GM19463 (cell line): ENCODE data around the gene FAM151B.
"Not testable (repeated sequence)": the region's sequence is repeated elsewhere in the genome, so short reads cannot be mapped to it uniquely, and the experiment has no call there.

Experiments
- ATAC-seq: cut with Tn5 transposase; IDR thresholded peaks from one replicate; pipeline ENCODE4 v1.9.1; 2021; ENCODE audit warnings: mild to moderate bottlenecking, moderate library complexity; ENCODE audit not compliant: unreplicated experiment

Gene FAM151B, protein sequence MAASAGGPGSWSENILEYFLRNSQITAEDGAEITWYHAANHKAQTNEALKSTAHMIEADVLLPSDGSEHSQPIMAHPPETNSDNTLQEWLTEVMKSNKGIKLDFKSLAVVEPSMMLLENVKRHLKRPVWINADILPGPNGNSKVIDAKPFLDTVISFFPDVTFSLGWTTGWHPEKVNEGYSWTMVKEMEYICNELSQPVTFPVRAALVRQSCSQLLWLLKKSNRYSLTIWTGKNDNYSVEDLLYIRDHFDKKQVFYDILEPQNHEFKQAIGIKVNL

DNA sequence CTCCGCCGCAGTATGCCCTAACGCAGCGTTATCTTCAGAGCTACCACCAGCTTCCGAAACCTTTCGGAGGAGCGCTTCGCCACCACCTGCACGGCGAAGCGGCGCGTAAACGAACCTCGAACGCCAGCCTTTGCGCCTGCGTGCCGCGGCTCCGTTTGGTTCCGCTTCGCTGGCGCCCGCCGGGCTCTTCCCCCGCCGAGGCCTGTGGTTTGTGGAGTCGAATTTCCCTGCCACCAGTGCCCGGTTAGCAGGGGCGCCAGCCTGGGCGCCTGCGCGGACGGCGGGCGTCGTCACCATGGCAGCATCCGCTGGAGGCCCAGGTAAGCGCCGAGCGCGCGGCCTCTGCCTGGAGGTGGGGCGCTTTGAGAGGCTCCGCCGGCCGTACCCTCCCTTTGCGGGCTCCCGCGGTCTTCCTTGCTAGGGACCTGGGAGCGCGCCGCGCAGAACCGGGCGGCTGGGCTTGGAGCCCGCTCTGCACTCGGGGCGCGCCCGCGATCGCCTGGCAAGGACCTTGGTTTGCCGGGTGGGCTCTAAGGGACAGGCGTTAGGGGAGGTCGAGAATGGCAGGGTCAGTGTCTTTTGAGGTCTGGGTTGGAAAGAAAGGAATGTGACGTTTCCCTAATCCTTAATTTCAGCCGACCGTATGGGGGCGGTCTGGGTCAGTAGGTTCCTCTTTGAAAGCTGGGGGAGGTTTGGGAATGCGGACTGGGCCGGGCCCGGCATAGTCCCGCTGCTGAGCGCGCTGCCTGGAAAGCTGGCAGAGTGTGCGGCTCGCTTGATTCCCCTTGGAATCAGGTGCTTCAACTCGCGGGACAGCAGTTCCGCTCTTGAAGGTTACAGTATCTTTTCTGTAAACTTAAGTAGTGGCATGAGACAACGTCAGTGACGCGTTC, at the start of gene FAM151B:
Gene FAM151B, plus strand, starts transcription at position 272 of the 893 bp plus-strand sequence. Its CDS starts 24 bp downstream, at position 296.
- peak; percentile 94 for ATAC-seq

DNA sequence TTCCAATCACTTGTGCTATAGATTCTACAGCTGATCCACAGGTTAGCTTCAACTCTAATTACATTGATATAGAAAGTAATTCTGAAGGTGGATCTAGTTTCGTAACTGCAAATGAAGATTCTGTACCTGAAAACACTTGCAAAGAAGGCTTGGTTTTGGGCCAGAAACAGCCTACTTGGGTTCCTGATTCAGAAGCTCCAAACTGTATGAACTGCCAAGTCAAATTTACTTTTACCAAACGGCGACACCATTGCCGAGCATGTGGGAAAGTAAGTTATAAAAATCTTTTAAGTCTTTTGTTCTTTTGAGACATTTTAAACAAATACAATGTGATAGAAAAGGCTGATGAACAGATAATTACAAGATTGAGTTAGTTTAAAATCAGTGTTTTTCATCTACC, 49.2 kb upstream of the FAM151B start:
- no peak for ATAC-seq

DNA sequence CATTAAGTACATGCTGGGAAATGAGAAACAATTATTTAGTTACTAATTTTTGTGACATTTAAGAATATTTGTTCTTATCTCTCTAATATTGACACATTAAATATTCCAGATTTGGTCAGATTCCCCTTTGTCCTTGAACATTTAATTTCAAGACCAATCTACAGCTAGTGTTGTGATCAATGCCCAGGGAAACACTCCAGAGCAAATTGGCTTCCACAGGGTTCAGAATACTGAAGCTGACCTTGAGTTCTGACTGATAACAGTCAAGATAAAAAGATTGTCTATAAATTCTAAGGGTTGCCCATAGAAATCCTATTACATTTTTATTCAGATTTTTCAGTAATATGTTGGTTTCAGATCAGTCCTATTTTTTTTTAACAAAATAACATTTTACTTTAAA, 48.7 kb upstream of the FAM151B start:
- ATAC-seq: no peak

DNA sequence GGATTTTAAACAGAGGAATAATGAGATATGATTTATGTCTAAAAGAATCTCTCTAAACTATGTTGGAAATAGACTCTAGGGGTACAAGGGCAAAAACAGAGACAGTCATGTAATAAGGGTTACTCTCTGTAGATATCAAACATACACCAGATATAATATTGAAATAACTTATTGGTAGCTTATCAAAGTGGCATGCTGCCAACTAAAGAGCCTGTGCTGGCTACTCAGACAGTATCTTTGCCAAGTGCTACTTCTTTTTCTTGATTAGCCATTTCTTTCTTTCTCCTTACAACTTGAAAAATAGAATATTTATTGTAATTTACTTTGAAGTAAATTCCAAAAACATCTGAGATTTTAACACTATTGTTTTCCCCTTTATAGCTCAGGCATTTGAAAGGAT, 45.2 kb upstream of the FAM151B start:
- no peak for ATAC-seq

DNA sequence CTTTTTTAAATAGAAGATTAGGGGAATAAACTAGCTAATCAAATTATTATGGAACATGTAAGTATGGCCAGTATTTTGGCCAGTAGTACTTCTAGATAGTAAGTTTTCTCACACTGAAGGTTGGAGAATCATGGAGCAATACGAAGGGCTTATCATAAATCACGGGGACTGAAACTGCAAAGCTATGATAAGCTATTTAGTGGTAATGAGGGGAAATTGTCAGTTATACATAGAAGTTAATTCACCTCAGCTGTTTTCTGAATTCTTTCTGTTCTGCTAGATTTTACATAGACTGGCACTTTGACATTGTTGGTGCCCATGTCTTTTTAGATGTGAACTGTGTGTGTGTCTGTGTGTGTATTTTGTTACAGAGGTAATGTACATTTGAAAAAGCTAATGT, 34.5 kb upstream of the FAM151B start:
- ATAC-seq: no peak

DNA sequence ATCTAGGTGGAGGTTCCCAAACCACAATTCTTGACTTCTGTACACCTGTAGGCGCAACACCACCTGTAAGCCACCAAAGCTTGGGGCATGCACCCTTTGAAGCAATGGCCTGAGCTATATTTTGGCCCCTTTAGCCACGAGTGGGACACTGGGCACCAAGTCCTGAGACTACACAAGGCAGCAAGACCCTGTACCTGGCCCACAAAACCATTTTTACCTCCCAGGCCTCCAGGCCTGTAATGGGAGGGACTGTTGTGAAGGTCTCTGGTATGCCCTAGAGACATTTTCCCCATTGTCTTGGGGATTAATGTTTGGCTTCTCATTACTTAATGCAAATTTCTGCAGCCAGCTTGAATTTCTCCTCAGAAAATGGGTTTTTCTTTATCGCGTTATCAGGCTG, 24.6 kb upstream of the FAM151B start:
- no peak for ATAC-seq

DNA sequence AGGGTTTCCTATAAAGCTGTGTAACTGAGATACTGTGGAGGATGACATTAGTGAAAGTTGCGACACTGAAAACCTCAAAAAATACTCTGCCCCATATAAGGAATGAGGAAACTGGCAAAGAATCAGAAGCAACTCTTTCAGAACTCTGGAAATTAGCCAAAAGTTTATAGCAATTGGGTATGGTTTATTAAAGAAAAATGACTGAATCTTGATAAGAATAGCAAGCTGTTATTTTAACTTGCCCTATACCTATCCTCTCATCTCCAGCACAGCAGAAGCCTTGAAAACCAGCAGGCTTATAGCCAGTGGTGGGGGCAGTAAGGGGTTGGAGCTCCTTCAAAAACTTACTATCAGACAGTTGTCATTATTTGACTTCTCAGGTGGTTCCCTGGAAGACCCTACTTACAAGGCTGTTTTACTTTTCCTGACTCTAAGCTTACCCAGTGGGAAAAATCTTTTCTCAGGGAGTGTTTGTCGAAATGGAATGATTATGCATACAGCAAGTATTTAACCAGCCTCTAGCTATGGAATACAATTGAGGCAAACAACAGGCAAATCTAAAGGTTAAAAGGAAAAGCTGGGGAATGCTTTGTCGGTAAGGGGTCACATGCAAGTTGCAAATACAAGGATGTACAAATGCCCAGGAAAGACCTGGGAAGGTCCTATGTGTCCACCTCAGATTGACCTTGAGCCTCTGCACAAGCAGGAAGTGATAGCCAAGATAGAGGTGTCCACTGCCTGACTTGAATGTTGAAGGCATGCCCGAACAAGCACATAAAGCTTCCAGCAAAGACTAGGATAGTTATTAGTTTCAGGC, 21.0 kb upstream of the FAM151B start:
- no peak for ATAC-seq

DNA sequence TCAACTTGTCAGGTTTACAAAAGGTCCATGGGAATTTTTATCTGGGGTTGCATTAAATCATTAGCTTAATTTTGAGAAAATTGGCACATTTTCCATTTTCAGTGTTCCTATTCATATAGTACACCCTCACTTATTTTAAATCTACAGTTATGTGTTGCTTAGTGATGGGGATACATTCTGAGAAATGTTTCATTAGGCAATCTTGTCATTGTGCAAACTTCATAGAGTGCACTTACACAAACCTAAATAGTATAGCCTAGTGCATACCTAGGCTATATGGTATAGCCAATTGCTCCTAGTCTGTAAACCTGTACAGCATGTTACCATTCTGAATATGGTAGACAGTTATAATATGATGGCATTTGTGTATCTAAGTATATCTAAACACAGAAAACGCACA, 19.8 kb upstream of the FAM151B start:
- ATAC-seq: no peak

DNA sequence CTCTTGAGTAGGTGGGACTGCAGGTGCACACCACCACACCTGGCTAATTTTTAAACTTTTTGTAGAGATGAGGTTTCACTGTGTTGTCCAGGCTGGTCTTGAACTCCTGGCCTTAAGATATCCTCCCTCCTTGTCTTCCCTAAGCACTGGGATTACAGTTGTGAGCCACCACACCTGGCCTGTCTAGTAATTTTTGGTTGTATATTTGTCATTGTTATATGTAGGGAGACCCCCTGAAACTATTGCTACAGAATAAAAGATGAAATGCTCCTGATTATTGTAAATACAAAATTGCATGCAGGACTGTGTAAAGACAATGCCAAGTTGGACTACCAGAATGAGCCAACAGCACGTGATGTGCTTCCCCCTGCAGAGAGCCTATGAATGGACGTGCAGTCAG, 17.3 kb upstream of the FAM151B start:
- not testable (repeated sequence) for ATAC-seq

DNA sequence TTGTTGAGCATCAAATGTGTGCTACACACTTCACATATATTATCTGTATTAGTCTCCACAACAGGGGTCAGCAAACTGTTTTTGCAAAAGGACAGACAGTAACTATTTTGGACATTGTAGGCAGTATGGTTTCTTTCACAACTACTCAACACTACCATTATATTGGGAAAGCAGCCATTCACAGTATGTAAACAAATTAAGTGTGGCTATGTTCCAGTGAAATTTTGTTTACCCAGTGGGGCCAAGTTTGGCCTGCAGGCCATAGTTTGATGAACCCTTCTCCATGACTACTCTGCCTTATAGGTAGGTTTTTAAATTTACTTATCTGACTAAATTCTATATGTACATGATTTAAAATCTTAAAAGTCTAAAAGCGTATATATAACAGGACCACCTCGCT, 13.0 kb upstream of the FAM151B start:
- no peak for ATAC-seq

DNA sequence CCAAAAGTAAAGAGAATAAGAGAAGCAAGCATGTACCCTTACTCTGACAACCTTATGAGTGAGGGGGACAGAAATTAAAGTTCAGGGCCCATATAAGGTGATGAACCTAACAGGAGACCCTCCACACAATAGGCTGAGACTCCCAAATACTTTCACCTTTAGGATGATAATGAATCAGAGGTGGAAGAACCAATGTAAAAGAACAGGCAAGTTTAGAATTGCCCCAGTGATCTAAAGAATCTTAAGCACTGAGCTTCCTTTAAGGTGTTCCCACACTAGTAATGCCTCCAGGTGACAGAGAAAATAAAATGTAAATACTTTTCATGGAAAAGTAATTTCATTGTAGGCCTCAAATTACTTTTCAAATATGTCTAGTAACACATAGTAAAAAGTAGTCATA, 8.2 kb upstream of the FAM151B start:
- ATAC-seq: no peak

DNA sequence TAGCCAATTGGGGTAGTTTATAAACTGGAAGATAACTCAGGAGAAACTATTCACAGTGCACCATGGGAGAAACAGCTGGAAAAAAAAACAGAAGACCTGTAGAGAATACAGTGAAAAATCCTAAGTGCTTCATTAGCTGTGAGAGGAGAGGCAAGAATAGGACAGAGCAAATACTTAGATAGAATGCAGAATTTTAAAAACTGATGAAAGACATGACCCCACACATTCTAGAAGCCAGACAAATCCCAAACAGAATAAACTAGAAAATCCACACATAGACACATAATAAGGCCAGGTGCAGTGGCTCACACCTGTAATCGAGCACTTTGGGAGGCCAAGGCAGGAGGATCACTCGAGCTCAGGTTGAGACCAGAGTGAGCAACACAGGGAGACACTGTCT, 7.5 kb upstream of the FAM151B start:
- no peak for ATAC-seq

DNA sequence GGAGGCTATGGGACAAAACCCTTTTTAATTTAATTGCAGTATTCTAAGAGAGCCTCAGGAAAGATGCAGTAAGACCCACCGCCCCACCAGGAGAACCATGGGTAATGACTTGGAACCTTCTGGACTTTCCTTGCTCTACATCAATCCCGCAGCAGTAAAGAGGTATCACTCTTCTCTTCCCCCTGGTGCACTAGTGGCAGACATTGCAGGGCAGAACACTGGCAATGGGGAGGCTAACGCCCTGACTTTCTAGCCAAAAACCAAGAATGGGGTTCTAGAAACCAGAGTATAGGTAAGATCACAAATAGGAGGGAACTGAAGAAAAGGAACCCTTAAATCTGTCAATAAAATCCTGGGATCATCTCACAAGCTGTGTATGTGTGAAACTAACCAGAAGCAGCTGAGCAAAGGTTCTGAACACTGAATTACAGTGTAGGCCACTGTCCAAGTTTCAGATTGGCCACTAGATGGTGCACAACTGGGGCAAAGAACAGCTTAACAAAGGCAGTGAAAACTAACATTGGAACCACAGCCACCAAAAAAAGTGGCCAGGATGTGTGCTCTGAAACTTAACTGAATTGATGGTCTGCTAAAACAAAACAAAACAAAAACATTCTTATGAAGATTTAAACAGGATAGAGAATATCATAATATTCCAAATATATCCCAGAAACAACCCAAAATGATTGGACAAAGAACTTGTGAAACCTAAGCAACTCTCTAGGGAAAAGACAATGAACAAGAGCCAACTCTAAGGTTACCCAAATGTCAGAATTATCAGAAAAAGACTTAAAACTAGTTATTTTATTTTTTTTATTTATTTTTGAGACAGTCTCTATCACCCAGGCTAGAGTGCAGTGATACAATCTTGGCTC, 6.6 kb upstream of the FAM151B start:
- ATAC-seq: peak; percentile 50

DNA sequence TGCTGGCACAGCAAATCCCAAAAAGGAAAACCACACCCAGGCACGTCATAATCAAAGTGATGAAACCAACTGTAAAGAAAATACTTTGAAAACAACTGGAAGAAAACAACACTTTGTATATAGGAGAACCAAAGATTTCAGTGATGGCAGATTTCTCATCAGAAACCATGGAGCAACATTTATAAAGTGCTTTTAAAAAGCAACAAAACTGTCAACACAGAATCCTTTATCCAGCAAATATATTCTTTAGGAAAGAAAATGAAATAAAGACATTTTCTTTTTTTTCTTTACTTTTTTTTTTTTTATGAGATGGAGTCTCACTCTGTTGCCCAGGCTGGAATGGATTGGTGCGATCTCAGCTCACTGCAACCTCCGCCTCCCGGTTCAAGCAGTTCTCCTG, 5.3 kb upstream of the FAM151B start:
- no peak for ATAC-seq

DNA sequence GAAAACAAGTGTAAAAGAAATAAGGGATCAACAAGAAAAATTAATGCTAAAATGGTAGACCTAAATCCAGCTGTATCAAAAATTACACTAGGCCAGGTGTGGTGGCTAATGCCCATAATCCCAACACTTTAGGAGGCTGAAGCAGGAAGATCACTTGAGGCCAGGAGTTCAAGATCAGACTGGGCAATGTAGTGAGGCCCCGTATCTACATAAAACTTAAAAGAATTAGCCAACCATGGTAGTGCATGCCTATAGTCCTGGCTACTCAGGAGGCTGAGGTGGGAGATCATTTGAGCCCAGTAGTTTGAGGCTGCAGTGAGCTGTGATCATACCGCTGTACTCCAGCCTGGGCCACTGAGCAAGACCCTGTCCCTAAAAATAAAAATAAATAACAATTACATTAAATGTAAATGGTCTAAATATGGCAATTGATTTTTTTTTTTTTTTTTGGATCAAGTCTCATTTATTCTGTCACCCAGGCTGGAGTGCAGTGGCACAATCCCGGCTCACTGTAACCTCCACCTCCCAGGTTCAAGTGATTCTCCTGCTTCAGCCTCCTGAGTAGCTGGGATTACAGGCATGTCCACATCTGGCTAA, 4.2 kb upstream of the FAM151B start:
- ATAC-seq: no peak

DNA sequence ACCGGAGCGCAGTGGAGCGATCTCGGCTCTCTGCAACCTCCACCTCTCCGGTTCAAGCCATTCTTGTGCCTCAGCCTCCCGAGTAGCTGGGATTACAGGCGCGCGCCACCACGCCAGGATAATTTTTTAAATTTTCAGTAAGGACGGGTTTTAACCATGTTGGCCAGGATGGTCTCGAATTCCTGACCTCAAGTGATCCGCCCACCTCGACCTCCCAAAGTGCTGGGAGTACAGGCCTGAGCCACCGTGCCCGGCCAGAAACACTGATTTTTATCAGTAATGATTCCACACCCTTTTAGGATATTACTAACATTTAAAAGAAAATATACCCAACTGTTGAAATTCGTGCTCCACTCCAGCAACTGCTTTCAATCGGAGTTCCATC, 464 bp upstream of the FAM151B start:
- no peak for ATAC-seq

DNA sequence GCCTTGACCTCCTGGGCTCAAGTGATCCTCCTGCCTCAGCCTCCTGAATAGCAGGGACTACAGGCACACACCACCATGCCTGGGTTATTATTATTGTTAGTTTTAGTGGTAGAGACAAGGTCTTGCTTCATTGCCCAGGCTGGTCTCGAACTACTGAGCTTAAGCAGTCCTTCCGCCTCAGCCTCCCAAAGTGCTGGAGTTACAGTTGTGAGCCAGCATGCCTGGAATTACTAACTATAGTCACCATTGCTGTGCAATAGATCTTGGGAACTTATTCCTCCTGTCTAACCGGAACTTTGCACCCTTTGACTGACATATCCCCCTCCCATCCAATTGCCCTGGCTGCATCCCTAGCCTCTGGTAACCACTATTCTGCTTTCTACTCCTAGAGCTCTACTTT, 3.4 kb downstream of the FAM151B start:
- ATAC-seq: no peak

DNA sequence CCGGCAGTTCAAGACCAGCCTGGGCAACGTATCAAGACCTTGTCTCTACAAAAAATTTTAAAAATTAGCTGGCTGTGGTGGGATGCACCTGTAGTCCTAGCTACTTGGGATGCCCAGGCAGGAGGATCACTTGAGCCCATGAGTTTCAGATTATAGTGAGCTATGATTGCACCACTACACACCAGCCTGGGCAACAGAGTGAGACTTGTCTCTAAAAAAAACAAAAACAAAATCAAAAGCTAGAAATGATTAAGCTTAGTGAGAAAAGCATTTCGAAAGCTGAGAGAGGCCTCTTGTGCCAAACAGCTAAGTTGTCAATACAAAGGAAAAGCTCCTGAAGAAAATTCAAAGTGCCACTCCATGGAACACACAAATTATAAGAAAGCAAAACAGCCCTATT, 4.8 kb downstream of the FAM151B start:
- ATAC-seq: no peak

DNA sequence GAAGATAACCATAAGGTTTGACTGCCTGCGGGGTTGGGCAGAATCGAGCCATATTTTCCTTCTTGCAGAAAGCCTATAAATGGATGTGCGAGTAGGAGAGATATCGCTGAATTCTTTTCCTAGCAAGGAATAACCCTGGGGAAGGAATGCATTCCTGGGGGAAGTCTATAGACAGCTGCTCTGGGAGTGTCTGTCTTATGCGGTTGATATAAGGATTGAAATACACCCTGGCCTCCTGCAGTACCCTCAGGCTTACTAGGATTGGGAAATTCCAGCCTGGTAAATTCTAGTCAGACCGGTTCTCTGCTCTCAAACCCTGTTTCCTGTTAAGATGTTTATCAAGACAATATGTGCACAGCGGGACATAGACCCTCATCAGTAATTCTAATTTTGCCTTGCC, 5.5 kb downstream of the FAM151B start:
- ATAC-seq: not testable (repeated sequence)

DNA sequence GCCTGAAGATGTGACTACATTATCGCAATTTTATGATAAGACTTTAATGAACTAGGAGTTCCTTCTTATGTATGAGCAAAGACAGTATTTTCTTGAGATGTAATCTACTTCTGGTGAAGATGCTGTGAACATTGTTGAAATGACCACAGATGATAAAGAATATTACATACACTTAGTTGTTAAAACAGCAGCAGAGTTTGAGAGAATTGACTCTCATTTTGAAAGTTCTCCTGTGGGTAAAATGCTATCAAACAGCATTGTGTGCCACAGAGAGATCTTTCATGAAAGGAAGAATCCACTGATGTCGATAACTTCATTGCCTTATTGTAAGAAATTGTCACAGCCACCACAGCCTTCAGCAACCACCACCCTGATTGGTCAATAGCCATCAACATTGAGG, 8.0 kb downstream of the FAM151B start:
- no peak for ATAC-seq
